Endothelial cell of umbilical vein (primary cell): Measurements from ENCODE around the gene METAP1. TPM values are rescaled to one million over a fixed set of nuclear protein-coding genes. Genes with fewer than 3 reads are reported as not detected.

ENCODE experiments used
- BruUV-seq: library from RNA; stranded (reverse); fragments of 400-500 nt; replicated peaks from 2 replicates; lab custom pipeline; 2021; lab: Mats Ljungman, UMichigan
- CTCF ChIA-PET: fragments of 300-600, 350-600 bp; sonication (Branson Sonifier 250); formaldehyde crosslinking; loops from one replicate; lab custom pipeline; 2021; ENCODE audit warnings: antibody characterized with exemption, inconsistent platforms; lab: Charles Lee
- POLR2A ChIA-PET: fragments of 300-600, 350-600 bp; sonication (Branson Sonifier 250); formaldehyde crosslinking; loops from one replicate; lab custom pipeline; 2021; ENCODE audit warnings: antibody characterized with exemption, inconsistent platforms; lab: Charles Lee
- DNase-seq: peaks from one replicate; pipeline ENCODE4 v3.0.0-alpha.2; 2011; ENCODE audit warnings: low read depth, low spot score
- FAIRE-seq: peaks from 2 replicates; lab custom pipeline; 2011; peaks lifted over from hg19 to GRCh38; lab: Jason Lieb, UNC
- H2AFZ ChIP-seq: 2 replicates; pipeline ENCODE4 v1.6.0; 2012; ENCODE audit warnings: low read depth, low read length, control low read depth, inconsistent platforms
- H3K27ac ChIP-seq: 2 replicates; pipeline ENCODE4 v1.5.1; 2011; ENCODE audit warnings: low read depth, mild to moderate bottlenecking, control low read depth, low read length, moderate library complexity; ENCODE audit not compliant: insufficient read depth
- H3K27me3 ChIP-seq, 2 experiments: 2 replicates each; pipeline versions ENCODE4 v1.6.0 to v1.6.1; 2011; ENCODE audit warnings: low read length in 2 of 2, mixed read lengths in 1 of 2; ENCODE audit not compliant: control insufficient read depth in 2 of 2, insufficient read depth in 2 of 2
- H3K36me3 ChIP-seq, 2 experiments: 2 replicates in 1 of 2; 3 replicates in 1 of 2; pipeline ENCODE4 v1.5.1; 2011; ENCODE audit warnings: low read length in 2 of 2, mild to moderate bottlenecking in 1 of 2, moderate library complexity in 1 of 2; ENCODE audit not compliant: control insufficient read depth in 2 of 2, insufficient read depth in 2 of 2; ENCODE audit errors: extremely low read depth in 1 of 2
- H3K4me1 ChIP-seq: 3 replicates; pipeline ENCODE4 v1.5.1; 2011; ENCODE audit warnings: mild to moderate bottlenecking, low read length; ENCODE audit not compliant: control insufficient read depth, insufficient read depth; ENCODE audit errors: extremely low read depth
- H3K4me2 ChIP-seq: 2 replicates; pipeline ENCODE4 v1.6.1; 2011; ENCODE audit warnings: low read length, control low read depth, mixed read lengths; ENCODE audit not compliant: insufficient read depth
- H3K4me3 ChIP-seq, 3 experiments: fragments of 200-600 bp in 1 of 3; sonication (generic), shearing (Covaris generic) in 1 of 3; replicated peaks in 1 of 3; 2 replicates each; pipeline ENCODE4 v1.5.1; 2011 to 2016; ENCODE audit warnings: control low read depth in 3 of 3, low read length in 3 of 3, mild to moderate bottlenecking in 2 of 3, inconsistent platforms in 1 of 3, low read depth in 1 of 3, moderate library complexity in 1 of 3; ENCODE audit not compliant: insufficient read depth in 1 of 3
- H3K79me2 ChIP-seq: 2 replicates; pipeline ENCODE4 v1.6.0; 2012; ENCODE audit warnings: low read length, inconsistent platforms; ENCODE audit not compliant: control insufficient read depth, insufficient read depth
- H3K9ac ChIP-seq: replicated peaks from 2 replicates; pipeline ENCODE3; 2011; ENCODE audit warnings: low read length, control low read depth; ENCODE audit not compliant: insufficient read depth; ENCODE audit errors: extremely low read depth
- H3K9me1 ChIP-seq: replicated peaks from 3 replicates; pipeline ENCODE4 v1.6.0; 2011; ENCODE audit warnings: mild to moderate bottlenecking, low read length; ENCODE audit not compliant: control insufficient read depth, insufficient read depth; ENCODE audit errors: extremely low read depth
- H3K9me3 ChIP-seq: replicated peaks from 2 replicates; pipeline ENCODE4 v1.5.1; 2012; ENCODE audit warnings: low read length, inconsistent platforms; ENCODE audit not compliant: control insufficient read depth, insufficient read depth
- H4K20me1 ChIP-seq: replicated peaks from 2 replicates; pipeline ENCODE3; 2011; ENCODE audit warnings: mild to moderate bottlenecking, low read length; ENCODE audit not compliant: control insufficient read depth, insufficient read depth; ENCODE audit errors: extremely low read depth
- EZH2 ChIP-seq: IDR thresholded peaks from 2 replicates; pipeline ENCODE4 v1.6.1; 2012; ENCODE audit warnings: borderline replicate concordance, low read depth, mild to moderate bottlenecking, moderate library complexity, low read length, inconsistent platforms; ENCODE audit not compliant: severe bottlenecking
- GATA2 ChIP-seq: IDR thresholded peaks from 2 replicates; pipeline ENCODE4 v1.7.0; 2011; ENCODE audit warnings: low read depth, mild to moderate bottlenecking, moderate library complexity, mixed read lengths, low read length; ENCODE audit not compliant: insufficient read length, insufficient read depth
- MAX ChIP-seq: IDR thresholded peaks from 2 replicates; pipeline ENCODE4 v1.6.1; 2011; ENCODE audit not compliant: insufficient read depth, insufficient read length
- MYC ChIP-seq: IDR thresholded peaks from one replicate; pipeline ENCODE4 v1.6.1; 2011; ENCODE audit warnings: mild to moderate bottlenecking, low read depth, low read length
- POLR2A ChIP-seq: IDR thresholded peaks from 2 replicates; pipeline ENCODE4 v1.6.1; 2012; ENCODE audit warnings: low read depth, mild to moderate bottlenecking, control low read depth, low read length
- POLR2AphosphoS5 ChIP-seq: IDR thresholded peaks from 2 replicates; pipeline ENCODE4 v1.6.1; 2012; ENCODE audit warnings: low read depth, mild to moderate bottlenecking, control low read depth, low read length, moderate library complexity; ENCODE audit not compliant: insufficient read depth
- dilution Hi-C: fragments of 300-500 bp; cut with MboI; formaldehyde crosslinking; loops from one replicate; pipeline ENCODE4 v1.15.0; 2019; ENCODE audit warnings: low sequenced_read_pairs; ENCODE audit not compliant: extremely low pct_ligation_motif_present
- intact Hi-C: fragments of 100-400 bp; cut with micrococcal nuclease; formaldehyde crosslinking; loops from one replicate; pipeline ENCODE4 v1.10.0; 2022
- polyA plus RNA-seq, 4 experiments: library from polyadenylated mRNA; depleted of rRNA in 3 of 4; stranded (reverse) in 3 of 4; unstranded in 1 of 4; fragments of >200 nt; gene quantifications; 2 replicates each; pipeline versions ENCODE4 v1.2.1 to v1.2.3, GENCODE V29; 2011 to 2012; ENCODE audit warnings: missing spikeins in 1 of 4
- total RNA-seq: library from RNA; stranded (reverse); gene quantifications from 2 replicates; pipeline ENCODE4 v1.2.3, GENCODE V29; 2021
- TF ChIP-seq, protein P1 (sequence below), 2 donors: IDR thresholded peaks; 1 replicate in 1 of 2; 2 replicates in 1 of 2; pipeline ENCODE4 v1.5.1; 2011; ENCODE audit warnings: low read length in 2 of 2, mild to moderate bottlenecking in 2 of 2, moderate library complexity in 2 of 2, control low read depth in 1 of 2, inconsistent platforms in 1 of 2, low read depth in 1 of 2; ENCODE audit not compliant: insufficient read depth in 1 of 2; ENCODE audit errors: extremely low read depth in 1 of 2

The METAP1 gene
- total and polyA plus RNA-seq, 2 donors (not counting 3 experiments of a cell fraction or from before 2014, with no cell fraction given): 26.4 to 39.8 TPM

- FAIRE-seq (peak; percentile 55), DNase-seq (peak; percentile 72)
- intact Hi-C loops: loop anchor here (1.0 to 10.0 kb wide), 7 partner anchors 28 to 938 kb away; partner anchors contain the start of genes METAP1, RAP1GDS1 and TSPAN5
Measured at GRCh38 chr4:99088481-99089365, 93.2 kb downstream of the METAP1 start, which contains the start of gene ADH5. Gene ADH5 (minus strand): TSS chr4:99088788. CDS start chr4:99088700, 88 bp downstream.

More at GRCh38 chr4:99088481-99089365, 93.2 kb downstream of the METAP1 start, which contains the start of gene ADH5:
- H3K9me1 ChIP-seq: no peaks in the 10 kb centered on the region
- dilution Hi-C loops: no loop called here
- H3K79me2 ChIP-seq: peaks cover 27% of the 10 kb centered on the region
- peak within 1 kb of the TSS; percentile 93 for H2AFZ ChIP-seq
- no peaks in the 10 kb centered on the region for H3K27me3 ChIP-seq
- BruUV-seq: TSS peak; percentile 91
- peak within 1 kb of the TSS; percentile 80 to 98 (median 82) for H3K4me3 ChIP-seq
- H4K20me1 ChIP-seq: no peaks in the 10 kb centered on the region
- H3K9me3 ChIP-seq: no peaks in the 10 kb centered on the region
- peak within 1 kb of the TSS; percentile 66 for H3K27ac ChIP-seq
- H3K4me1 ChIP-seq: peaks cover 8% of the 10 kb centered on the region
- H3K9ac ChIP-seq: peak within 1 kb of the TSS; percentile 92
- H3K4me2 ChIP-seq: peak within 1 kb of the TSS; percentile 98
- H3K36me3 ChIP-seq: peaks cover 4 to 7% of the 10 kb centered on the region in 2 experiments
- POLR2A ChIA-PET: interaction anchor here (0.6 to 1.1 kb wide), 5 partner anchors 72 to 1314 kb away, joined by 3 to 4 read pairs (median 3); partner anchors contain the start of gene EIF4E
- peak; percentile 91 for TF ChIP-seq POLR2A
- no peak for TF ChIP-seq MAX
- TF ChIP-seq POLR2AphosphoS5: peak; percentile 71
- TF ChIP-seq GATA2: no peak
- TF ChIP-seq, protein P1, sequence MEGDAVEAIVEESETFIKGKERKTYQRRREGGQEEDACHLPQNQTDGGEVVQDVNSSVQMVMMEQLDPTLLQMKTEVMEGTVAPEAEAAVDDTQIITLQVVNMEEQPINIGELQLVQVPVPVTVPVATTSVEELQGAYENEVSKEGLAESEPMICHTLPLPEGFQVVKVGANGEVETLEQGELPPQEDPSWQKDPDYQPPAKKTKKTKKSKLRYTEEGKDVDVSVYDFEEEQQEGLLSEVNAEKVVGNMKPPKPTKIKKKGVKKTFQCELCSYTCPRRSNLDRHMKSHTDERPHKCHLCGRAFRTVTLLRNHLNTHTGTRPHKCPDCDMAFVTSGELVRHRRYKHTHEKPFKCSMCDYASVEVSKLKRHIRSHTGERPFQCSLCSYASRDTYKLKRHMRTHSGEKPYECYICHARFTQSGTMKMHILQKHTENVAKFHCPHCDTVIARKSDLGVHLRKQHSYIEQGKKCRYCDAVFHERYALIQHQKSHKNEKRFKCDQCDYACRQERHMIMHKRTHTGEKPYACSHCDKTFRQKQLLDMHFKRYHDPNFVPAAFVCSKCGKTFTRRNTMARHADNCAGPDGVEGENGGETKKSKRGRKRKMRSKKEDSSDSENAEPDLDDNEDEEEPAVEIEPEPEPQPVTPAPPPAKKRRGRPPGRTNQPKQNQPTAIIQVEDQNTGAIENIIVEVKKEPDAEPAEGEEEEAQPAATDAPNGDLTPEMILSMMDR (IDR thresholded peaks at IDR 0.05; ENCODE audit: extremely low read depth in 1 of 2, insufficient read depth in 1 of 2, low read depth in 1 of 2, low read length in 2 of 2): no peak
- no peak for TF ChIP-seq MYC
- TF ChIP-seq EZH2: no peak
- CTCF ChIA-PET: interaction anchor here (0.6 to 1.8 kb wide), 4 partner anchors 33 to 621 kb away, joined by 3 to 11 read pairs (median 4); partner anchors contain the start of gene METAP1
